OCI-LY3 (cell line): Measurements from ENCODE around the gene PCSK5.

Experiments
- H2AFZ ChIP-seq: fragments of 200-600, 300-600 bp; shearing (Covaris generic); 2 replicates; pipeline ENCODE4 v1.6.0; 2014; ENCODE audit warnings: antibody characterized with exemption, low read depth, low read length
- H3K27ac ChIP-seq: fragments of 200-600, 300-600 bp; sonication (generic); 2 replicates; pipeline ENCODE4 v1.5.1; 2014; ENCODE audit warnings: mild to moderate bottlenecking, low read length, moderate library complexity, mixed read lengths
- H3K27me3 ChIP-seq: fragments of 200-600, 300-600 bp; sonication (generic); 2 replicates; pipeline ENCODE4 v1.6.1; 2014; ENCODE audit warnings: low read depth, low read length, mixed read lengths
- H3K36me3 ChIP-seq: fragments of 200-600, 300-600 bp; sonication (generic); replicated peaks from 2 replicates; pipeline ENCODE3; 2014; ENCODE audit warnings: low read depth, low read length, mixed read lengths
- H3K4me1 ChIP-seq: fragments of 300-600, 200-600 bp; sonication (generic); 2 replicates; pipeline ENCODE4 v1.6.1; 2014; ENCODE audit warnings: low read length, mixed read lengths
- H3K4me2 ChIP-seq: fragments of 200-600, 300-600 bp; sonication (generic); 2 replicates; pipeline ENCODE4 v1.6.1; 2014; ENCODE audit warnings: low read length, mixed read lengths
- H3K4me3 ChIP-seq: fragments of 300-600, 200-600 bp; sonication (generic); 2 replicates; pipeline ENCODE4 v1.5.1; 2014; ENCODE audit warnings: antibody characterized with exemption, mild to moderate bottlenecking, low read length, moderate library complexity
- H3K79me2 ChIP-seq: fragments of 300-600, 200-600 bp; shearing (Covaris generic); 2 replicates; pipeline ENCODE4 v1.6.1; 2014; ENCODE audit warnings: mild to moderate bottlenecking, low read length, mixed read lengths
- H3K9ac ChIP-seq: fragments of 300-600, 200-600 bp; shearing (Covaris generic); 2 replicates; pipeline ENCODE4 v1.6.0; 2014; ENCODE audit warnings: mild to moderate bottlenecking, low read length, moderate library complexity
- H3K9me3 ChIP-seq: fragments of 200-600, 300-600 bp; shearing (Covaris generic); 2 replicates; pipeline ENCODE4 v1.6.1; 2014; ENCODE audit warnings: low read length, mixed read lengths; ENCODE audit not compliant: insufficient read depth
- H4K20me1 ChIP-seq: fragments of 200-600, 300-600 bp; sonication (generic); 2 replicates; pipeline ENCODE4 v1.6.1; 2016; ENCODE audit warnings: low read length, mixed read lengths; ENCODE audit not compliant: insufficient read depth
- EZH2phosphoT487 ChIP-seq: fragments of 200-600 bp; shearing (Covaris generic); IDR thresholded peaks from 2 replicates; pipeline ENCODE4 v1.6.1; 2018; ENCODE audit warnings: antibody characterized with exemption, mixed run types, low read depth
- TF ChIP-seq, protein P1 (sequence below): fragments of 200-600, 300-600 bp; sonication (generic); IDR thresholded peaks from 2 replicates; pipeline ENCODE4 v1.5.1; 2014; ENCODE audit warnings: antibody characterized with exemption, low read length, low read depth

Gene PCSK5

DNA sequence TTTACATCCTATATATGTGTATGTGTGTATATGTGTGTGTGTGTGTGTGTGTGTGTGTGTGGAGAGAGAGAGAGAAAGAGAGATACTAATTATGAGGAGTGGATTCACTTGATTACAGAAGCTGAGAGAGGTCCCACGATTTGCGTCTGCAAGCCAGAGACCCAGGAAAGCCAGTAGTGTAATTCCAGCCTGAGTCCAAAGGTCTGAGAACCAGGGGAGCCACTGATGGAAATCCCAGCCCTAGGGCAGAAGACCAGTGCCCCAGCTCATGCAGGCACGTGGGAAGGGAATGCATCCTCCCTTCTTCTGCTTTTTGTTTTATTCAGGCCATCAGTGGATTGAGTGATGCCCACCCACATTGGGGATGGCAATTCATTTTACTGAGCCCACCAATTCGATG is 74.8 kb downstream of the PCSK5 start:
- TF ChIP-seq, protein P1, sequence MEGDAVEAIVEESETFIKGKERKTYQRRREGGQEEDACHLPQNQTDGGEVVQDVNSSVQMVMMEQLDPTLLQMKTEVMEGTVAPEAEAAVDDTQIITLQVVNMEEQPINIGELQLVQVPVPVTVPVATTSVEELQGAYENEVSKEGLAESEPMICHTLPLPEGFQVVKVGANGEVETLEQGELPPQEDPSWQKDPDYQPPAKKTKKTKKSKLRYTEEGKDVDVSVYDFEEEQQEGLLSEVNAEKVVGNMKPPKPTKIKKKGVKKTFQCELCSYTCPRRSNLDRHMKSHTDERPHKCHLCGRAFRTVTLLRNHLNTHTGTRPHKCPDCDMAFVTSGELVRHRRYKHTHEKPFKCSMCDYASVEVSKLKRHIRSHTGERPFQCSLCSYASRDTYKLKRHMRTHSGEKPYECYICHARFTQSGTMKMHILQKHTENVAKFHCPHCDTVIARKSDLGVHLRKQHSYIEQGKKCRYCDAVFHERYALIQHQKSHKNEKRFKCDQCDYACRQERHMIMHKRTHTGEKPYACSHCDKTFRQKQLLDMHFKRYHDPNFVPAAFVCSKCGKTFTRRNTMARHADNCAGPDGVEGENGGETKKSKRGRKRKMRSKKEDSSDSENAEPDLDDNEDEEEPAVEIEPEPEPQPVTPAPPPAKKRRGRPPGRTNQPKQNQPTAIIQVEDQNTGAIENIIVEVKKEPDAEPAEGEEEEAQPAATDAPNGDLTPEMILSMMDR: no peak
- TF ChIP-seq EZH2phosphoT487: no peak
- no peak overlapping the region for H3K4me3 ChIP-seq
- H3K4me1 ChIP-seq: no peaks in the 10 kb centered on the region
- H4K20me1 ChIP-seq: no peaks in the 10 kb centered on the region
- H3K9ac ChIP-seq: no peak overlapping the region
- H3K79me2 ChIP-seq: no peaks in the 10 kb centered on the region
- no peak overlapping the region for H3K4me2 ChIP-seq
- H3K27me3 ChIP-seq: no peaks in the 10 kb centered on the region
- no peaks in the 10 kb centered on the region for H3K36me3 ChIP-seq
- H2AFZ ChIP-seq: no peak overlapping the region
- H3K9me3 ChIP-seq: no peaks in the 10 kb centered on the region
- H3K27ac ChIP-seq: no peak overlapping the region

DNA sequence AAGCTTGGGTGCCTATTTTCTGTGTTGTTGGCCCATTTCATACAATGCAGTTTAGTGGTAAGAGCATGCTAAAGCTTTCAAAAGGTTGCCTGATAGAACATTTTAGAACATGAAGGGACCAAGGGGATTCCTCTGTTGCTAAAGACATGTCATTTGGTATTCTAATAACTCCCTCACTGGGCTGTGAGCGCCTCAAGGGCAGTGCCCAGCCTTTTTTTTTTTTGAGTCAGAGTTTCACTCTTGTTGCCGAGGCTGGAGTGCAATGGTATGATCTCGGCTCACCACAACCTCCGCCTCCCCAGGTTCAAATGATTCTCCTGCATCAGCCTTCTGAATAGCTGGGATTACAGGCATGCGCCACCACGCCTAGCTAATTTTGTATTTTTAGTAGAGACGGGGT is 77.1 kb downstream of the PCSK5 start:
- no peak overlapping the region for H3K4me3 ChIP-seq
- H3K4me2 ChIP-seq: no peak overlapping the region
- no peaks in the 10 kb centered on the region for H3K27me3 ChIP-seq
- no peak overlapping the region for H3K27ac ChIP-seq
- no peaks in the 10 kb centered on the region for H4K20me1 ChIP-seq
- H2AFZ ChIP-seq: no peak overlapping the region
- no peaks in the 10 kb centered on the region for H3K4me1 ChIP-seq
- no peaks in the 10 kb centered on the region for H3K79me2 ChIP-seq
- no peak overlapping the region for H3K9ac ChIP-seq
- no peak for TF ChIP-seq EZH2phosphoT487
- H3K36me3 ChIP-seq: no peaks in the 10 kb centered on the region
- no peaks in the 10 kb centered on the region for H3K9me3 ChIP-seq

DNA sequence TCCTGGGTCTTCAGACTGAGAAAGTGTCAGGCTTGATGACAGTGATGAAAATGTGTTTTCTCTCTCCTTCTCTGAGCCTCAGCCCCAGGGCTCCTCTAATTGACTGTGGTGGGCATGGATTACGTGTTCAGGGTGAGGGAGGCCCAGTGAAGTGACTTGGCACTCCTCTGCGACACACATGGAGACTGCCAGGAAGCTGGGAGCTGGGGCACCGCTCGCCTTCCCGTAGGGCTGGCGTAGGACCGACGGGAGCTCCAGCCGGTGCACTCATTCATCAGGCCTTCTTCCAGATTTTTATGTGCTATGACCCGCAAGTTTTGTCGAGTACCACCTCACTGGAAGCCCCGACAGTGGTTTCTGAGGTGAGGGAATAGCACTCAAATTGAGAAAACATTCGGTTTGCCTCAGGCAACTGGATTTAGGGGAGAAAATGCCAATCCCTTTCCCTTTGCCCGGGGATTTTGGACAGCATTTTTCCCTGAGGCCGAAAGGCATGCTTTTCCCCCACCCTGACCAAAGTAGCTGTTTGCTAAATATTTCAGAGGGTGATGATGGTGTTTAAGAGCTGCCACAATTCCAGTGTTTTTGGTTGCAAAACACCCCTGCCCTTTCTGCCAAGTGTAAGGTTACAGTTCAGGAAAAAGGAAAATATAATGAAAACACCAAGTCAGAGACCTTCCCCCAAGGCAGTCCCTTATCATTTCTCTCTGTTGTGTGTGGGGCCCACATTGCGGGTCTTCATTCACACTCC is 83.7 kb downstream of the PCSK5 start:
- Histone ChIP-seq H3K9ac (no peak overlapping the region), H2AFZ (no peak overlapping the region), H3K36me3 (no peaks in the 10 kb centered on the region), H3K27ac (no peak overlapping the region), H3K4me1 (no peaks in the 10 kb centered on the region), H3K79me2 (no peaks in the 10 kb centered on the region), H3K27me3 (no peaks in the 10 kb centered on the region), H4K20me1 (no peaks in the 10 kb centered on the region), H3K4me2 (no peak overlapping the region), H3K9me3 (no peaks in the 10 kb centered on the region), H3K4me3 (no peak overlapping the region)
- TF ChIP-seq, protein P1: no peak
- TF ChIP-seq EZH2phosphoT487: no peak

DNA sequence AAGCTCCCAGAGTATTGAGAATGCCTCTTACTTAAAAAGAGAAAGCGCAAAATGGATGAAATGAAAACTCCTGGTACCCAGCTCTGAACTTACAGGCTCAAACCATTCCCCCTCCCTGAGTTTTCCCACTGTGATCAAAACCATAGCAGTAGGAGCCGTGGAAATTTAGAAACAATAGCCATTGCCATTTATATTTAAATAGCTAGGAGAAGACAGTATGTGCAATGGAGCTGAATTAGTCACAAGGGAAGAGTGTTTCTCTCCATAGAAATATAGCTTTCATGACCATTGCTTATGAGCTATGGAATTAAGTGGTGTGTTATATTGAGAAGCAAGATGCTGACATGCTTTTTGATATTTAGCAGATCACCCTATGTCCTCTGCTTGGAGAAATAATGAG is 84.6 kb downstream of the PCSK5 start:
- H3K9ac ChIP-seq: no peak overlapping the region
- H3K4me1 ChIP-seq: no peaks in the 10 kb centered on the region
- no peak overlapping the region for H3K27ac ChIP-seq
- no peaks in the 10 kb centered on the region for H3K9me3 ChIP-seq
- TF ChIP-seq EZH2phosphoT487: no peak
- TF ChIP-seq, protein P1: no peak
- H3K79me2 ChIP-seq: no peaks in the 10 kb centered on the region
- no peak overlapping the region for H3K4me2 ChIP-seq
- no peaks in the 10 kb centered on the region for H3K27me3 ChIP-seq
- H2AFZ ChIP-seq: no peak overlapping the region
- H4K20me1 ChIP-seq: no peaks in the 10 kb centered on the region
- H3K36me3 ChIP-seq: no peaks in the 10 kb centered on the region
- no peak overlapping the region for H3K4me3 ChIP-seq
